ENCODE results near the gene TTC33.
"Not testable (repeated sequence)": the region's sequence is repeated elsewhere in the genome, so short reads cannot be mapped to it uniquely, and the experiment has no call there.

Gene TTC33

DNA sequence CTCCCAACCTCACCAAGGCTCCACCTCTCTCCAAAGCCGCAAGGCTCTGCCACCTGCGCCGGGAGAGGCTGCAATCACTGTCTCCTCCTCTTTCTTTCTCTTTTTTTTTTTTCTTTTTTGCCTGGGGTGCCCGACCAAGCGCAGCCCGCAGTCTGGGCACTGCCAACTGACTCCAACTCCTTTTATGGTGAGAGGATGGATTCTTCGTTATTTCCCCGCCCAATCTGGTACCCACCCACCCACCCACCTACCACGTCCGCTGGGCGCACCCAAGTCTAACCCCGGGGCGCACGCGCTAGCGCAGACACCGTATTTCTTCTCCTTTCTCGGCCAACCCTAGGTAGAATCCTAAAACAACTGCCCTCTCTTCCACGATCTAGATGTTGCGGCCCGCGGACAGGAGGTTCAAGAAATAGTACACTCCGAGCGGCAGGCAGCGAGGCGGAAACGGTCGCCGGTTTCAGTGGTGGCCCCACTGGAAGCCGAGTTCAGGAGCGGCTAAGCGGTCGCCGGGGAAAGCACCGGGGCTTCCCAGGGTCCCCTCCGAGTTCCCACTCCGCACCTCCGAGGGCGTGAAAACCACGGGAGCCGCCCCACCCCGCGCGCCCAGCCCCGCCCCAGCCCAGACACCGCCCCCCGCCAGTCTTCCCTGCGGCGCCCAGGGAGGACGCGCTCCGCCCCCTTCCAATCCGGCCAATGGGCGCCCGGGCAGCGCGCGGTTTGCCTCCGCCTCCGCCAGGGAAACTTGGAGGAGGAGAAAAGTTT, 76.4 kb downstream of the TTC33 start:
- DNase-seq = peak; percentile 98

DNA sequence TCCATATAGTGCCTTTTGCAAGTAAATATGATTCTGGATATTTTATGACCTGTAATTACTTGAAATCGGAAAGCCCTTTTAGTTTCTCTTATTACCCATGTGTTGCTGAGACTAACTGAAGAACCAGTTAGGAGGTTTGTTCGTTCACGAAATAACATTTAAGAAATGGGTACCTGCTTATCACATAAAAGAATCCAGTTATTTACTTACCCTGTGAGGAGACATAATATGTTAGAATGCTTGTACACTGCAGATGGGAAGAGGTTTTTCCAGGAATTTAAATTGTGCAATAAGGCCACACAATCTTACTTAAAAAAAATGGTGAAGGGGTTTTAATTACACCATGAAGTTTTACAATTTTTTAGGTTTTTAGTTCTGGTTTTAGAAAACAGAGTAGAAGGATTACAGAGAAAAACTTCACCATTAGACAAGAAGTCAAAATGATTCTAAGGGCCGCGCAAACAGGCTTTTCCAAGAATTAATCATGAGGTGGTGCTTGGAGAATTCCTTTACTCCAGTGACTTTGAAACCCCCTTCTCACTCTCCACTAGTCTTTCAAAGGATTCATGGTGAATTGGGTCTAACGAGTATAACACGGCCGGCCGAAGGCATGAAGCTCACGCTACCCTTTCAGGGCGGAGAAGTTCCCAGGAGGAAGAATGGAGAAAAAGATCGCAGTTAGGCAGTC, 77.2 kb downstream of the TTC33 start:
- DNase-seq = no peak

DNA sequence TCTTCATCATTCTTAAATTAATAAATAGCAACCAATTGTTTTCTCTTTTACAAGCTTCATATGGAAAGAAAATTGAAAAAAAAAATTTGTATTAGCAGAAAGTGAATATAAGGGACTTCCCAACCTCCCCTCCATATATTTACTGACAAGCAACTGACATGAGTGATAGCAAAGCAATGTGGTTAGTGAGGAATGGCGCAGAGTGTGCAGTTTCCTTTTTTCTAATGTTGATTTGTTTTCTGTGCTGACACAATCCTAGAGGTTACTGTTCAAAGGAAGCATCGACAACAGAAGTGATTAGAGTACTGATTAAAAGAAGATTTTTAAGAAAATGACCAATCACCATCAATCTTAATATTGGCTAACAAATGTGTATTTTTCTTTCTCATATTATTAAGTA, 77.7 kb downstream of the TTC33 start:
- peak; percentile 86 for DNase-seq

DNA sequence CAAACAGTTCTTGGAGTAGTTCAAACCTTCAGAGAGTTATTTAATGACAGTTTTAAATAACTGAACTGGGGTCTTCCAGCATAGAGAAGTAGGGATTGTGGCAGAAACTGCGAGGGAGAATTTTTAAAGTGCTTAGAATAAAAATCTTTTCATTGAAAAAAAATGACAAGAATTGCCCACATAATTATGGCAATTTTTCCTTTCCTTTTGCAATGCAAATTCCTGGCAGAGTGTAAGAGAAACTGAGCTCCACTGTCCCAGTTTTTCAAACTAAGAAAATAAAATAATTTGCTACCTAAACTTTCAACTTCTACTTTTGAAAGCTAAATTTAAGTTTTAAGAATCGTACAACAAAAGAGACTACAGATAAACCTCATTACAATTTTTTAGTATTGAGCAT, 78.3 kb downstream of the TTC33 start:
- DNase-seq = no peak

DNA sequence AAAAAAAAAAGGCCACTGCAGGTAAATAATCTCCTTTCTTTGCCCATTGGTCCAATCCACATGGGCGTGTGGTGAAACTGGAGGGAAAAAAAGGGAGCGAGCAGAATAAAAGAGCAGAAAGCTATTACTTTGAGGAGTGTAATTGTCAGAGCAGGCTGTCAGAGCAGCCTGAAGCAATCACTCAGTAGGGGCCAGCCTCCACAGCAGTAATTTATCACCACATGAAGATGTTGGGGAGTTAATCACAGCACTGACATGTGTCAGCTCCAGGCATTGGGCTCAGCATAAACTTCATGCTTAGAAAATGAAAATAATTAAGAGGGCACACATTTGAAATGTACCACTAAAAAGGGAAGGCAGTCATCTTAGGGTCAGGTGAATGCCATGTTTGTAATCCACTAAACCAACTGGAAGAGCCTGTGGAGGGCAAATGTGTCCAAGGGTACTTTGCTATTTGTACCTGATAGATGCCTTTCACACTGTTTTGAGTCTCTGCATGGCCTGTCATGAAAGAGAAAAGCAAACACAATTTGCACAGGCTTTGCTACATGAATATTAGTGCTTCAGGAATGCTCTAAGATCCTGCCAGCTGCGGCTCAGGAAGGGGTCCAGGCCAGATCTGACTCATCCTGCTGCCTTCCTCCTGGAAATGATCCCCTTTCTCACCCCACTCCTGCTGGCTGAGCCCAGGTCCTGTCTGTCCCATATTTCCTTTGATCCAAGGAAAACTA, 79.0 kb downstream of the TTC33 start:
- DNase-seq = no peak

DNA sequence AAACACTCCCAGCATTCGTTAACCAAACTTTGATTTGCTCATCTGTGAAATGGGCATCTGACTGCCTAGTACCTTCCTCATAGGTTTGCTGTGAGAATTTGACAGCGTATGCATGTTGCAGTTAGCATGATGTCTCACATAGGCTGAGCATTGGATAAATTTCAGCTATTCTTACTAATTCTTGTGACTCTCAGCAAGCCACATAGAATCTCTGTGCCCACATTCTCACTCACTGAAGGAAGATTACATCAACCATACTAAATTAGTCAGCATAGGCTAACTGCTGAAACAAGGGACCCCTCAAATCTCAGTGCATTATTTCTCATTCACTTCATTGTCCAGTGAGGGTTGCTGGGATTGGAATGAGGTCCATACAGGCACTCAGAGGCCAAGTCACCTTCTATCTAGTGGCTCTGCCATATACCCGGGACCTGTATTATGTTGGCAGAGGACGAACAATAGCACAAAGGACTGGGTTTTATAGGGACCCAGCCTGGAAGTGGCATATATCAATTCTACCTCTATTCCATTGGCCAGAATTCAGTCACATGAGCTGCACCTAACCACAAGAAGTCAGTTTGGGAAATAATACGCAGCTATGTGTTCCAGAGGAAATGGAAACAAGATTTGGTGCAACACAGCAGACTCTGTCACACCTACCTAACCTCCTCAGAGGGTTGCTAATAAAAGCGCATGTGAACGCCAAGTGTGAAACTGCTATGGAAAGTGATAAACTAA, 80.2 kb downstream of the TTC33 start:
- peak; percentile 92 for DNase-seq

DNA sequence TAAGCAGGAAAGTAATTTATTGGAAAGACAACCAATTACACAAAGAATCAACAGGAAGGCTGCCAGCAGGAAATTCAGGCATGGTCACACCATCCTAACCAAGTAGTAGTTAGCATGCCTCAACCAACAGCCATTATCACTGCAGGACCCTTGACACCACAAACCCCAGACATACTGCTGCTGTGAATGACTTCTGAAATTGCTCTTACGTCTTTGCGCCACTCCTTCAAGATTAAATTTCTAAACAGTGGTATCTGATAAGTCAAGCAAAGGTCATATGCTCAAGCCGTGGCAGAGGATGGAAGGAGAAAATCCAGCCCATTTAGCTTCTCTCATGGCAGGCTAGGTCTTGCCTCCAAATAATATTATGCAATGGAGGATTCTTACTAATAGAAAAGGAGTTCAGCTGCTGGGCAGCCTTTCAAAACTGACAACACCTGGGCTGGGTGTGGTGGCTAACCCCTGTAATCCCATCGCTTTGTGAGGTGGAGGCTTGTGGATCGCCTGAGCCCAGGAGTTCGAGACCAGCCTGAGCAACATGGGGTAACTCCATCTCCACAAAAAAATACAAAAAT, 81.0 kb downstream of the TTC33 start:
- no peak for DNase-seq

DNA sequence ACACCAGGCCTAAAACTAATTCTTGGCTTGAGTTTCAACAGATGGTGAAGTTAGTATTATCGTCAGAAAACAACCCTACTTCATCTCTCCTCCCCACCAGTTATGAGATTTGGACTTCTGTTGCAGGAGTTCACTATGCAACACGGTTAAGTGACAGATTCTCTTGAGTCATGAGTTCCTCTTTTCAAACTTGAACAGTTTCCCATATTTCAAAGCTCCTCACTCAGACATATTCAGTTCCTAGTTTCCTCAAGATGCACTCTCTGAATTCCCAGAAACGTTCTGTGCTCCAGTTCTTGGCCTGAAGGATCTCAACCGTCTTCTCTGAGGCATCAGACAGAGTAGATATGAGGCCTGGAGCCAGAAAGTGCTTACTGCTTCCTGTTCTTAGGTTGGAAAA, 83.3 kb downstream of the TTC33 start:
- no peak for DNase-seq

DNA sequence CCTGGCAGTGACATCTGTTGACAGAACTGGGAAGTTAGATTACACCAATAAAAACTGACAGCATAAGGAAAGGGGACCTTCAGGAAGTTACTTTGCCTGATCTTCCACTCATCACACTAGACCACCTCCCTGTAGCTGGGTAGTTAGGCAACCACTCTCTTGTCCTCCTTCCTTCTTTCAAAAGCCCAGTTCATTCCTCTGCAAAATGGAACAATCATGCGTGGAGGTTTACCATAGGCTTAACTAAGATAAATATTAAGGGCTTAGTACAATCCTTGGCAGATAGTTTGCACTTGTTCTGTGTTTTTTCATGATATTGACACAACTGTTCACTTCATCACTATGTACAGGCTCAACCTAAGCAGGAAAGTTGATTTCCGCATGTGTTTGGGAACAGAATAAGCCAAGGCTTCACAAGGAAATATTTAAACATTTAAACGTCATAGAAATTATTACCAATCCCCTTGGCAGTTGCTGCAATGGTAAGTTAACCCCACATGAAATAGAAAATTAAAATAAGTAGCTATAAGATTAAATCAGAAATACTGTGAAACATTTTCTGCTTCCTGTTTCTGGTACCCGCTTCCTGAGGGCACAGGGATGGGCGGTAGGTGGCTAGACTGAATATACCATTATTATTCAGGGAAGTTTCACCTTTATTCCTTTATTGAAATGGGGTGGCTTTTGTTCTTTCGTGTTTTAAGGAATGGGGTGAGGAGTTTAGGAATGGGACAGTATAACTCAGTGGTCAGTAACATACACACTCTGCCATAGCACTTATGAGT, 86.0 kb downstream of the TTC33 start:
- DNase-seq = no peak

DNA sequence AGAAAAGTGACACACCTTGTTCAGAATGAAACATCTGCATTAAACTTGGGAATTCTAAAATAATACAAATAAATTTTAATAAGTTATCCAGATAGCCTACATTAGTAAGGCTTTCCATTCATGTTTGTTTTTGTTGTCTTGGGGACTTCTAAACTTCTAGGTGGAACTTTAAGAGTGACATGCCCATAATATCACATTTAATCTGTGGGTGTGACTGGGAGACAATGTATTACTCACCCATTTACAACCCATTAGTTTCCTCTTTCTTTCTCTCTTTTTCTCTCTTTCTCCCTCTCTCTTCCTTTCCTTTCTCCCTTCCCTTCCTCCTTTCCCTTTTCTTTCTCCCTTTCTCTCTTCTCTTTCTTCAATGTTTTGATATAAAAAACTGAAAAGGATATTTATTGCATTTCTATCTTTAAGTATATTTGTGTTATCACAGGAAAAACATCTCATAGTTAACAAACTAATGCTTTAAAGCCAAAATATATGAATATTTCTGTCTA, 88.5 kb downstream of the TTC33 start:
- DNase-seq = no peak

DNA sequence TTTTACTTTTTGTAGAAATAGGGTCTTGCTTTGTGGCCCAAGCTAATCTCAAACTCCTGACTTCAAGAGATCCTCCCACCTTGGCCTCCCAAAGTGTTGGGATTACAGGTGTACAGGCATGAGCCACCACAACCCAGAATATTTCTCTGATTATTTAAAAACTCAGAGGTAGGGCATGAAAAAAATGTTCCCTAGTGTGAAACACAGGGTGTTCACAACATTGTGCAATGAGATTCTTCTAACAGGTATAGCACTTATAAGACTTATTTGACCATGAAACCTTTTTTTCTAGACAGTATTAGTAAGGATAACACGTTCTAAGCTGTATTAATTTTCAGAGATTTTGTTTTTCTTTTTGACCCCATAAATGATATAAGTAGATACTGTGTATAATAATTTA, 89.1 kb downstream of the TTC33 start:
- DNase-seq = no peak

DNA sequence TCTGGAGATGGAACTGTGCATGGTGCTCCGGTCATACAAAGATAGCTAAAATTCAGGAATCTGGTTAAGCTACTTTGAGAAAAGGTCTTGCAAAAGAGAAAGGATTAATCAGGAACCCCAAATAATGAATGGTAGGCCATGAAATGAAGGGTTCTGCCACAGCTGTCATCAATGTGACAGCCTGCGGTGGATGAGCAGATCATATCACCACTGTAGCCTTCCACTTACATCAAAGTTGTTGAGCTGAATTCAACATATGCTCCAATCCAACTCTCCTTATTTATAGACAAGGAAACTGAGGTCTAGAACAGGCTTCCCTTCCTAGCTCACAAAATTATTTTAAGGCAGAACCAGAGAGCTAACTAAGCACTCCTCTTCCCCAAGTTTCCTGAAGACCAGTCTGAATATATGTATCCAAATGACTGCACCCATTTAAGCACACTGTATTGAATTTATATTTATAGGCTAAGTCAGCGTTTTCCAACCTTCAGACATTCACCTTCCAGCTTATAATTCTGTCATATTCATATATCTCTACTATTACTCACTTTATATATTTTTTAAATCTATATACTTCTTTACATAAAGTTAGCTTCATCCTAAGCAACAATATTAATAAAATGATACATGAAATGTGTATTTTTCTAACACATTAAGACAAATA, 90.0 kb downstream of the TTC33 start:
- DNase-seq = no peak

DNA sequence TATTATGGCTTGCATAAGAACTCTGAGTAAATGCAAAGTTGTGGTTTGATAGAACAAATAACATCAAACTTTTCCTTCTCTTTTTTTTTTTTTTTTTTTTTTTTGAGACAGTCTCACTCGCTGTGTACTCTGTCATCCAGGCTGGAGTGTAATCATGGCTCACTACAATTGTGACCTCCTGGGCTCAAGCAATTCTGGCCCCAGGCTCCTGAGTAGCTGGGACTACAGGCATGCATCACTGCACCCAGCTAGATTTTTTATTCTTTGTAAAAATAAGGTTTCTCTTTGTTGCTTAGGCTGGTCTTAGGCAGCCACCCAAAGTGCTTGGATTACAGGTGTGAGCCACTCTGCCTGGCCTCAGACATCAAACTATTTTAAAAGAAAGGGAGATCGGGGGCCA, 95.0 kb downstream of the TTC33 start:
- DNase-seq = no peak

DNA sequence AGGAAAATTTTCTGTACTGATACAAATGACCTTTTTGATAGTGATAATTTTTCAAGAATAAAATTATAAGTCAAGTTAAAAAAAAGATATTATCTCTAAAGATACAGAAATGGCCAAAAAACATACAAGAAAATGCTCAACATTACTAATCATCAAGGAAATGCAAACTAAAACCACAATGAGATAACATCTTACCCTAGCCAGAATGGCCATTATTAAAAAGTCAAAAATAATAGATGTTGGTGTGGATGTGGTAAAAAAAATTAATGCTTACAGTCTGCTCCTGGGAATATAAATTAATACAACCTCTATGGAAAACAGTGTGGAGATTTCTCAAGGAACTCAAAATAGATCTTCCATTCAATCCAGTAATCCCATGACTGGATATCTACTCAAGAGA, 99.0 kb downstream of the TTC33 start:
- no peak for DNase-seq

DNA sequence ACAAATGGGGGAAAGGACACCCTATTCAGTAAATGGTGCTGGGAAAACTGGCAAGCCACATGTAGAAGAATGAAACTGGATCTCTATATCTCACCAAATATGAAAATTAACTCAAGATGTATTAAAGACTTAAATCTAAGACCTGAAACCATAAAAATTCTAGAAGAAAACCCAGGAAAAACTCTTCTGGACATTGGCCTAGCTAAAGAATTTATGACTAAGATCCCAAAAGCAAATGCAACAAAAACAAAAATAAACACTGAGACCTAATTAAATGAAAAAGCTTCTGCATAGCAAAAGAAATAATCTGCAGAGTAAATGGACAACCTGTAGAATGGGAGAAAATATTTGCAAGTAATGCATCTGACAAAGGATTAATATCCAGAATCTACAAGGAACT, 99.7 kb downstream of the TTC33 start:
- DNase-seq = not testable (repeated sequence)

DNA sequence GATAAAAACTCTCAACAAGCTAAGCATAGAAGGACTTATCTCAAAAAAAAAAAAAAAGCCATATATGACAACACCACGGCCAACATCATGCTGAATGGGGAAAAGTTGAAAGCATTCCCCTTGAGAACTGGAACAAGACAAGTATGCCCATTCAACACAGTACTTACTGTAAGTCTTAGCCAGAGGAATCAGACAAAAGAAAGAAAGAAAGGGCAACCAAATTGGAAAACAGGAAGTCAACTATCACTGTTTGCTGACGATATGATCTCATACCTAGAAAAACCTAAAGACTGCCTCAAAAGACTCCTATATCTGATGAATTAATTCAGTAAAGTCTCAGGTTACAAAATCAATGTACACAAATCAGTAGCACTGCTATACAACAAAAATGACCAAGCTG, 100.6 kb downstream of the TTC33 start:
- DNase-seq = peak; percentile 75

DNA sequence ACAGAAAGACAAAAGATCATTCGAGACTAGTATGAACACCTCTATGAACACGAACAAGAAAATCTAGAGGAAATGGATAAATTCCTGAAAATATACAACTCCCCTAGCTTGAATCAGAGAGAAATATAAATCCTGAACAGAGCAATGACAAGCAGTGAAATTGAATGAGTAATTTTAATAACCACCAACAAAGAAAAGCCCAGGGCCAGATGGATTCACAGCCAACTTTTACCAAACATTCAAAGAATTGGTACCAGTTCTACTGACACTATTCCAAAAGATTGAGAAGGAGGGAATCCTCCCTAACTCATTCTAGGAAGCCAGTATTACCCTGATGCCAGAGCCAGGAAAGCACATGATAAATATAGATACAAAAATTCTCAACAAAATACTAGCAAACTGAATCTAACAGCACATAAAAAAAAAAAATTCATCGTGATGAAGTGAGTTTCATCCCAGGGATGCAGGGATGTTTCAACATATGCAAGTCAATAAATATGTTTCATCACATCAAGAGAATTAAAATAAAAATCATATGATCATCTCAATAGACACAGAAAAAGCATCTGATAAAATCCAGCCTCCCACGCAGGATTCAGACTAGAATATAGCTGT, 101.3 kb downstream of the TTC33 start:
- peak; percentile 26 for DNase-seq

DNA sequence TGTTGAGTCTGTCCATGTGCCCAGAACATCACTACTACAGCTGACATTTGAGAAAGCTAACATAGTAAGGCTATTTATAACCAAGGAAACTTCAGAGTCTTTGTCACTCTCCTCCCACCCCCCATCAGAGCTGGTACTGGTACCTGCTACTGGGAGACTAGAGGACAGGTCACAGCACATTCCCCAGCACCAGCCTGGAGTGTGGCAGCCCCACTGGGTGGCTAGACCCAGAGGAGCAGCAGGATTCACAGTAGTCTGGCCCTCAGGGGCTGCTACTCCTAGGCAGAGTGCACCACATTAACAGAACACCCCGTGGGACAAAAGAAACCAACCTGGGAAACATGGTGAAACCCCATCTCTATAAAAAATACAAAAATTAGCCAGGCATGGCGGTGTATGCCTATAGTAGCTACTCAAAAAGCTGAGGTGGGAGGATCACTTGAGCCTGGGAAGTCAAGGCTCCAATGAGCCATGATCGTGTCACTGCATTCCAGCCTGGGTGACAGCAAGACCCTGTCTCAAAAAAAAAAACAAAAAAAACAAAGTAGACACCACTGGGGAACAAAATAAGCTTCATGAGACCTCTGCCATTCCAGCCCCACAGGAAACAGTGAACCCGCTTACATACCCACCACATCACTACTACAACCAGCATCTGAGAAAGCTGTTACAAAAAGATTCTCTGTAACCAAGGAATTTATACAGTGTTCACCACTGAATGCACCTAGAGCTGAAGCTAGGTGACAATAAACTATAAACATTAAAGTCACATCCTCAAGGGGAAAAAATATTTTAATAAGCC, 102.3 kb downstream of the TTC33 start:
- peak; percentile 26 for DNase-seq

DNA sequence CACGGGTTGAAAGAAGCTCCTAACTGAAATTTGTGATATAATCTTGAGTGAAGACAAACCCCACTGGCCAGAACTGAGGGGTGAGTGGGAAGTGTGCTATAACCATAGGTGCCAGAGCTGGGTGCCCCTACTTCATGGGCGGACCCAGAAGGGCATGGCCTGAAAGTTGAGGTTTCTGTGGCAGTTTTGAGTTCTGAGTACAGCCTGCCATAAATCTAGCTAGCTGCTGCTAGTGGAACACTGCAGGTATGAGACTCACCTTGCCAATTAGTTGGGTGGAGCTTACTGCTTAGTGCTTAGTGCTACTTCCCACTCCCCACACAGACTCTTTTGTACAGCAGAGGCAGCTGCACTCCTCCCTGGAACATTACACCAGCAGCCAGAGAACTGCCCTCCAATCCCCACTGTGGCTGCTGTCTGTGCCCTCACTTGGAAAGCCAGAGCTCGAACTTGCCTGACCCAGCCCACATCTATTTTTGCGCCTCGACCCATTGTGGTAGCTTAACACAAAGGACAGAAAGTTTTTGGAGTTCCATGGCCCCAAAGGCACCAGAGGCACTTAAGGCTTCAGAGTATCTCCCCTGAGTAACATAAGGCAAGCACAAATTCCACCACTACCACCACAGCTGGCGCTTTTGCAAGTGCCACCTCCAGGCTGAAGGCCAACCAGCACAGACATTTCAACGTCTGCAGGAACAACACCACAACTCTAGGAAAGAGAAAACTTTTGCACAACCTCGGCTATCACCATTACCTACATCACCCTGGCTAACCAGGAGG, 103.1 kb downstream of the TTC33 start:
- peak; percentile 68 for DNase-seq

Data from activated CD4-positive, alpha-beta T cell treated with anti-CD3 and anti-CD28 coated beads, Interleukin-10, Interleukin-2, amounts not matched to agents 100 ng/mL and 50 ng/mL, durations not matched to agents 16 hours and 8 hours (primary cell).